Body of pancreas (tissue), 4 donors: Measurements from ENCODE around the gene TEAD1. TPM values are rescaled to one million over a fixed set of nuclear protein-coding genes. Genes with fewer than 3 reads are reported as not detected.

Experiments used
- ATAC-seq: fragments of 150-250 bp; one replicate; pipeline ENCODE4 v1.9.1; 2016
- DNase-seq, 4 donors: peaks; one replicate each; pipeline ENCODE4 v3.0.0-alpha.2; 2019
- H3K27ac ChIP-seq, 4 donors: fragments of 200-600 bp; sonication (generic); 1 replicate in 3 of 4; 2 replicates in 1 of 4; pipeline versions ENCODE4 v1.5.1 to v1.6.1; 2016 to 2019; ENCODE audit warnings: mild to moderate bottlenecking in 1 of 4, mixed read lengths in 1 of 4, moderate library complexity in 1 of 4
- H3K27me3 ChIP-seq, 2 donors: fragments of 200-600 bp; sonication (generic); one replicate each; pipeline ENCODE4 v1.6.0; 2016; ENCODE audit warnings: mild to moderate bottlenecking in 1 of 2
- H3K36me3 ChIP-seq, 2 donors: fragments of 200-600 bp; sonication (generic); replicated peaks in 1 of 2; 2 replicates each; pipeline ENCODE4 v1.5.1; 2016; ENCODE audit warnings: low read depth in 2 of 2; ENCODE audit not compliant: insufficient read depth in 1 of 2
- H3K4me1 ChIP-seq: fragments of 200-600 bp; sonication (generic); one replicate; pipeline ENCODE4 v1.6.0; 2016
- H3K4me3 ChIP-seq, 2 donors: fragments of 200-600 bp; sonication (generic); 1 replicate in 1 of 2; 2 replicates in 1 of 2; pipeline ENCODE4 v1.5.1; 2016 to 2019
- H3K9me3 ChIP-seq, 3 donors: fragments of 200-600 bp; sonication (generic); 1 replicate in 2 of 3; 2 replicates in 1 of 3; pipeline ENCODE4 v1.5.1; 2016
- POLR2A ChIP-seq, 3 donors: fragments of 450-650 bp; IDR thresholded peaks; one replicate each; pipeline ENCODE4 v1.6.1; 2016; ENCODE audit warnings: antibody characterized with exemption in 3 of 3, mild to moderate bottlenecking in 2 of 3
- WGBS, 2 donors: methylation state at CpG; one replicate each; pipeline ENCODE4 v1.1.5; 2017; 5-methylcytosine and 5-hydroxymethylcytosine counted together
- intact Hi-C: fragments of 100-400 bp; cut with DNase I; formaldehyde crosslinking; loops from one replicate; pipeline ENCODE4 v1.15.1; 2023
- total RNA-seq, 2 donors: library from RNA; depleted of rRNA; stranded (reverse); fragments of >200 nt; gene quantifications; one replicate each; pipeline ENCODE4 v1.1.0, GENCODE V29; 2016
- TF ChIP-seq, protein P1 (sequence below), 7 experiments: fragments of 450-650 bp in 4 of 7; fragments of 200-600 bp in 3 of 7; sonication (generic) in 3 of 7; IDR thresholded peaks; one replicate each; pipeline ENCODE4 v1.5.1; 2016 to 2019; ENCODE audit warnings: antibody characterized with exemption in 7 of 7

TEAD1 gene
- total RNA-seq, 2 donors from 2014 or later: 36.9 to 55.0 TPM

DNA sequence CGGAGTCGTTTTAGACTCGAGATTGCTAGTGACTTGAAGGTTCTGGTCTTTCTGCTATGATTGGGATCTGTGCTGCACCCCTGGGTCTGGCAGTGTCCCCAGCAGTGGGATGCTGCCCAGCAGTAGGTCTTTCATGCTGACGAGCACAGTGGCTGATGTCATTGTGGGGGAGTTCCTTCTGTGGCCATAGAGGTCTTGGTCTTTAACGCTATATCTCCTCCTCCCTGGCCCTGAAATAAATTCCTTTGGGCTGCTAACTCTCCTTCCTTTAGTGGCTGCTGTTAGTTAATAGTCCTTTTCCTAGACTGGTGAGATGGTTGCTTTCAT, 136.3 kb downstream of the TEAD1 start:
- intact Hi-C loops: no loop called here
- Histone ChIP-seq H3K4me1 (peaks cover 42% of the 10 kb centered on the region), H3K9me3 (no peaks in the 10 kb centered on the region), H3K27ac (no peak overlapping the region), H3K36me3 (no peaks in the 10 kb centered on the region), H3K4me3 (no peak overlapping the region), H3K27me3 (no peaks in the 10 kb centered on the region)
- ATAC-seq: no peak
- TF ChIP-seq, protein P1, sequence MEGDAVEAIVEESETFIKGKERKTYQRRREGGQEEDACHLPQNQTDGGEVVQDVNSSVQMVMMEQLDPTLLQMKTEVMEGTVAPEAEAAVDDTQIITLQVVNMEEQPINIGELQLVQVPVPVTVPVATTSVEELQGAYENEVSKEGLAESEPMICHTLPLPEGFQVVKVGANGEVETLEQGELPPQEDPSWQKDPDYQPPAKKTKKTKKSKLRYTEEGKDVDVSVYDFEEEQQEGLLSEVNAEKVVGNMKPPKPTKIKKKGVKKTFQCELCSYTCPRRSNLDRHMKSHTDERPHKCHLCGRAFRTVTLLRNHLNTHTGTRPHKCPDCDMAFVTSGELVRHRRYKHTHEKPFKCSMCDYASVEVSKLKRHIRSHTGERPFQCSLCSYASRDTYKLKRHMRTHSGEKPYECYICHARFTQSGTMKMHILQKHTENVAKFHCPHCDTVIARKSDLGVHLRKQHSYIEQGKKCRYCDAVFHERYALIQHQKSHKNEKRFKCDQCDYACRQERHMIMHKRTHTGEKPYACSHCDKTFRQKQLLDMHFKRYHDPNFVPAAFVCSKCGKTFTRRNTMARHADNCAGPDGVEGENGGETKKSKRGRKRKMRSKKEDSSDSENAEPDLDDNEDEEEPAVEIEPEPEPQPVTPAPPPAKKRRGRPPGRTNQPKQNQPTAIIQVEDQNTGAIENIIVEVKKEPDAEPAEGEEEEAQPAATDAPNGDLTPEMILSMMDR (IDR thresholded peaks at IDR 0.05): no peak
- no peak for TF ChIP-seq POLR2A (IDR thresholded peaks at IDR 0.05)
- WGBS, 2 donors: 70 to 92% methylated on average over 5 of the region's 5 CpGs
- DNase-seq: no peak

DNA sequence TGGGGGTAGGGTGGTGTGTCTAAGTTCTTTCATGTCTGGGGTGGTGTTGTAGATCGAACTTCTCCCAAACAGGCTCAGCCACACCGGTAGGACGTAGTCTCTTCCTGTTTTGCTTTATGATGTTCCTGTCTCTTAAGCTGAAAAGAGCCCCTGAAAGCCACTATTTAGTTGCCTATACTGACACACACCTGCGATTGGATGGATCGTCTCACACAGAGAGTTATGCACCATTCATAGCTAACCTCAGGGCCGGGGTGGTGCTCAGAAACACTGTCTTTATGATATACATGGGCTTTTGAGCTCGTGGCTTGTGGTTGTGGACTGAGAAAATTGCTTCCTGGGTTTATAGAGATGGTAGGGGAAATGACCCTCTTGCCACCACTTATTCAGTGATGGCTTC, 137.6 kb downstream of the TEAD1 start:
- no peak for TF ChIP-seq POLR2A (IDR thresholded peaks at IDR 0.05)
- TF ChIP-seq, protein P1 (IDR thresholded peaks at IDR 0.05): no peak

DNA sequence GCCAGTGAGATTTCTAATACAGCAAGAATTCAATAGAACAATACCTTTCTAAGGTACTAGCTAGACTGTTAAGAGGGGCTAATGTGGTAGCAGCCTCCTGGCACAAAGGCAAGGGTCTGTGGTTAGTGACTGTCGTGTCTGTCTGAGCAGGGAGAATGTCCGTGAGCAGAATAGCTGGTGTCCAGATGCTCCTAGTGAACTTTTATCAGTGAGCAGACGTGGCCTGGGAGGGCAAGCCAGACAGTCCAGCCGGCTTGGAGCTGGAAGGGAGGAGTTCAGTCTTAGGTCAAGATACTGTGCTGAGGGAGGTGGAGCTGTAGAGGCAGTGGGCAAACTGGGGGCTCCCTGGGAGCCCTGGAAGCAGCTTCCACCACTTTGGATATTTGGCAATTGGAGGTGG, 138.6 kb downstream of the TEAD1 start:
- peaks cover 24% of the 10 kb centered on the region for H3K4me1 ChIP-seq
- intact Hi-C loops: no loop called here
- TF ChIP-seq, protein P1 (IDR thresholded peaks at IDR 0.05): no peak
- no peaks in the 10 kb centered on the region for H3K36me3 ChIP-seq
- H3K4me3 ChIP-seq: no peak overlapping the region
- no peaks in the 10 kb centered on the region for H3K9me3 ChIP-seq
- H3K27me3 ChIP-seq: no peaks in the 10 kb centered on the region
- 48 to 64% methylated on average over 4 of the region's 4 CpGs for WGBS, 2 donors
- H3K27ac ChIP-seq: no peak overlapping the region
- DNase-seq (no peak), ATAC-seq (no peak)

More for the DNA sequence above, 137.6 kb downstream of the TEAD1 start:
- intact Hi-C loops: no loop called here
- ATAC-seq: no peak
- Histone ChIP-seq H3K9me3 (no peaks in the 10 kb centered on the region), H3K27me3 (no peaks in the 10 kb centered on the region), H3K4me1 (peaks cover 34% of the 10 kb centered on the region), H3K27ac (no peak overlapping the region), H3K4me3 (no peak overlapping the region), H3K36me3 (no peaks in the 10 kb centered on the region)
- WGBS, 2 donors: 83 to 89% methylated on average over 7 of the region's 7 CpGs
- no peak for DNase-seq

DNA sequence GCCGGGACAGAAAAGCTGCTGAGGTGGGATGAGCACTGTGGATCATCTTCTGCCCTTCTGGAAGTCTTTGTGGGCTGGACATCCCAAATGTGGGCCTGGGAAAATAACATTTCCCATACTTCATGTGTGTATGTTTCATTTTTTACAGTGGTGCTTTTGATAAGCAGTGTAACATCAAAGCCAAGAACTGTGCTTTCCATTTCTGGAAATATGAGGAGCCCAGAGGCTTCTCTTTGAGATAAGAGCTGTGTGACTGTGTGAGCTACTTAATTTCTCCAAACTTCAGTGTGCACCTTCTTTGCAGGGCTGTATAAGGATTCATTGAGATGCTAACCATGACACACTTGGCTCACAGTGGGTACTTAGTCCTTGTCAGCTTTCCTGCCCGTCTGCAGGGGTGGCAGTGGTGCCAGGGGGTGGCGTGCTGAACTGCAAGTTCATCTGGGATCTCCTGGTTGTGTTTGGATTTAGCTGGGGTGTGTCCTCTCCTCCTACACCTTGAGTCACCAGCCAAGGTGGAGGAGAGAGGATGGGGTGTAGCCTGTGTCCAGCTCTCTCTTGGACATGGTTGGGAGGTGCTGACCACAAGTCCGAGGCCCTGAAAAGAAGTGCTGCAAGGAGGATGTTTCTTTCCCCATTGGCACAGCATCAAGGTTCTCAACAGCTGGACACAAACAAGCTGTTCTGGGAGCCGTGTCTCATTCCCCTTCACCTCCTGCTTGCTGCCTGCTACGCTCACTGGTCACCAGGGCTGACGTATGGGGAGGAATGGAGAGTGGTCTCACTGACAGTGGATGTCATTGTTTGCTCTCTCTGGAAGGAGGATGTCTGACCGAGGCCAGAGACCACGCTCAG, 139.4 kb downstream of the TEAD1 start:
- Histone ChIP-seq H3K9me3 (no peaks in the 10 kb centered on the region), H3K4me3 (no peak overlapping the region), H3K27ac (peak overlapping the region in 2 of 4 donors; percentile 1 to 61), H3K4me1 (peaks cover 26% of the 10 kb centered on the region), H3K27me3 (no peaks in the 10 kb centered on the region), H3K36me3 (no peaks in the 10 kb centered on the region)
- no peak for TF ChIP-seq POLR2A (IDR thresholded peaks at IDR 0.05)
- 78 to 85% methylated on average over 7 to 9 of the region's 9 CpGs for WGBS, 2 donors
- intact Hi-C loops: no loop called here
- DNase-seq (peak in 1 of 4 donors; percentile 46), ATAC-seq (peak; percentile 31)

DNA sequence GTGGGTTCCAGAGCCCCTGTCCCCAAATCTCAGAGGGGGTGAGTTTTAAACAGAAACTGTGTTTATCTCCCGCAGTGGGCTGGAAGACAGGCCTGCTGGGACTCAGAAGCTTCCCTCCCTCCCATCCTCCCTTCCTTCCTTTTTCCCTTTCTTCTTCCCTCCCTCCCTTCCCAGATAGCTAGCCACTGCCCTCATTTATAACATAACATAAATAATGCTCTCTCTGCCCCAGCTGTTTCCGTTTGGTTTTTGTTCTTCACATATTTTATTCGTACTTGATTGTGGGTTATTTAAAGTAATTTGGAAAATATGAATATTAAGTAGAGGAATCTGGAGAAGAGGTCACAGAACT, 140.9 kb downstream of the TEAD1 start:
- ATAC-seq (no peak), DNase-seq (no peak)
- no peak for TF ChIP-seq POLR2A (IDR thresholded peaks at IDR 0.05)
- TF ChIP-seq, protein P1 (IDR thresholded peaks at IDR 0.05): no peak
- intact Hi-C loops: no loop called here
- Histone ChIP-seq H3K27ac (peak overlapping the region in 2 of 4 donors; percentile 51 to 61), H3K4me3 (no peak overlapping the region), H3K36me3 (no peaks in the 10 kb centered on the region), H3K27me3 (no peaks in the 10 kb centered on the region), H3K4me1 (peaks cover 26% of the 10 kb centered on the region), H3K9me3 (no peaks in the 10 kb centered on the region)
- 35 to 48% methylated on average over 3 of the region's 3 CpGs for WGBS, 2 donors
